Right kidney (tissue), 1 donor: ENCODE measurements around the gene TRIM71.
"Not testable (repeated sequence)": the region's sequence is repeated elsewhere in the genome, so short reads cannot be mapped to it uniquely, and the experiment has no call there.

ENCODE experiments used
- DNase-seq: peaks from one replicate; pipeline ENCODE4 v3.0.0-alpha.2; 2016

Gene TRIM71

DNA sequence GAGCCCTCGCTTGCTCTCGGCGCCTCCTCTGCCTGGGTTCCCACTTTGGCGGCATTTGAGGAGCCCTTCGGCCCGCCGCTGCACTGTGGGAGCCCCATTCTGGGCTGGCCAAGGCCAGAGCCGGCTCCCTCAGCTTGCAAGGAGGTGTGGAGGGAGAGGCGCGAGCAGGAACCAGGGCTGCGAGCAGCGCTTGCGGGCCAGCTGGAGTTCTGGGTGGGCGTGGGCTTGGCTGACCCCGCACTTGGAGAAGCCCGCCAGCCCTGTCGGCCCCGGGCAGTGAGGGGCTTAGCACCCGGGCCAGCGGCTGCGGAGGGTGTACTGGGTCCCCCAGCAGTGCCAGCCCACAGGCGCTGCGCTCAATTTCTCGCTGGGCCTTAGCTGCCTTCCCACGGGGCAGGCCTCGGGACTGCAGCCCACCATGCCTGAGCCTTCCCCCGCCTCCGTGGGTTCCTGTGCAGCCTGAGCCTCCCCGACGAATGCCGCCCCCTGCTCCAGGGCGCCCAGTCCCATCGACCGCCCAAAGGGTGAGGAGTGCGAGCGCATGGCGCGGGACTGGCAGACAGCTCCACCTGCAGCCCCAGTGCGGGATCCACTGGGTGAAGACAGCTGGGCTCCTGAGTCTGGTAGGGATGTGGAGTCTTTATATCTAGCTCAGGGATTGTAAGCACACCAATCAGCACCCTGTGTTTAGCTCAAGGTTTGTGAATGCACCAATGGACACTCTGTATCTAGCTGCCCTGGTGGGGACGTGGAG lies 121.9 kb downstream of the TRIM71 start:
- DNase-seq: not testable (repeated sequence)

DNA sequence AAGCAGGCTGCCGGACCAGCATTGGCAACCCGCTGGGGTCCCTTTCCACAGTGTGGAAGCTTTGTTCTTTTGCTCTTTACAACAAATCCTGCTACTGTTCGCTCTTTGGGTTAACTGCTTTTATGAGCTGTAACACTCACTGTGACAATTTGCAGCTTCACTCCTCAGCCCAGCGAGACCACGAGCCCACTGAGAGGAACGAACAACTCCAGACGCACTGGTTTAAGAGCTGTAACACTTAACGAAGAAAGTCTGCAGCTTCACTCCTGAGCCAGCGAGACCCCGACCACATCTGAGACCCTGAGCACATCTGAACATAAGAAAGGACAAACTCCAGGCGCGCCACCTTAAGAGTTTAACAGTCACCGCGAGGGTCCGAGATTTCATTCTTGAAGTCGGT lies 122.9 kb downstream of the TRIM71 start:
- no peak for DNase-seq

DNA sequence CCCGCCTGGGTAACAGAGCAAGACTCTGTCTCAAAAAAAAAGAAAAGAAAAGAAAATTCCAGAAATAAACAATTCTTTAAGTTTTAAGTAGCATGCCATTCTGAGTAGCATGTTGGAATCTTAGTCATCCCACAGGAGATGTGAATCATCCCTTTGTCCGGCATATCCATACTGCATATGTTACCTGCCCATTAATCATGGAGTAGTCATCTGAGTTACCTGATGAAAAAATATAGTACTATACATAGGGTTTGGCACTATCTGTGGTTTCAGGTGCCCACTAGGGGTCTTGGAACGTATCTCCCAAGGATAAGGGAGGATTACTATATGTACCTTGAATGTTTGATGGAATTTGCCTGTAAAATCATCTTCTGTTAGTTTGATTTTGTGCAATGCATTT lies 127.3 kb downstream of the TRIM71 start:
- DNase-seq: no peak

GRCh38 chr3:32945598-32945997 lies 127.8 kb downstream of the TRIM71 start:
- DNase-seq: not testable (repeated sequence)

- DNase-seq: no peak
Observed at GRCh38 chr3:32946973-32947788, 129.4 kb downstream of the TRIM71 start.
